ENCODE results near the gene SLC48A1.
A peak's percentile ranks its signal among the peaks of the same experiment; 100 is the strongest.

Gene SLC48A1

GRCh38 chr12:47758834-47759690, 14.0 kb upstream of the SLC48A1 start, which contains the start of gene RAPGEF3:
Gene RAPGEF3, minus strand, starts transcription at chr12:47758880. Its CDS starts 324 bp downstream, at chr12:47758556.
- peak; percentile 73 for DNase-seq

- no peak for DNase-seq
Observed at GRCh38 chr12:47762850-47763465, 10.1 kb upstream of the SLC48A1 start.

GRCh38 chr12:47763481-47764346, 9.3 kb upstream of the SLC48A1 start:
- DNase-seq: no peak

DNA sequence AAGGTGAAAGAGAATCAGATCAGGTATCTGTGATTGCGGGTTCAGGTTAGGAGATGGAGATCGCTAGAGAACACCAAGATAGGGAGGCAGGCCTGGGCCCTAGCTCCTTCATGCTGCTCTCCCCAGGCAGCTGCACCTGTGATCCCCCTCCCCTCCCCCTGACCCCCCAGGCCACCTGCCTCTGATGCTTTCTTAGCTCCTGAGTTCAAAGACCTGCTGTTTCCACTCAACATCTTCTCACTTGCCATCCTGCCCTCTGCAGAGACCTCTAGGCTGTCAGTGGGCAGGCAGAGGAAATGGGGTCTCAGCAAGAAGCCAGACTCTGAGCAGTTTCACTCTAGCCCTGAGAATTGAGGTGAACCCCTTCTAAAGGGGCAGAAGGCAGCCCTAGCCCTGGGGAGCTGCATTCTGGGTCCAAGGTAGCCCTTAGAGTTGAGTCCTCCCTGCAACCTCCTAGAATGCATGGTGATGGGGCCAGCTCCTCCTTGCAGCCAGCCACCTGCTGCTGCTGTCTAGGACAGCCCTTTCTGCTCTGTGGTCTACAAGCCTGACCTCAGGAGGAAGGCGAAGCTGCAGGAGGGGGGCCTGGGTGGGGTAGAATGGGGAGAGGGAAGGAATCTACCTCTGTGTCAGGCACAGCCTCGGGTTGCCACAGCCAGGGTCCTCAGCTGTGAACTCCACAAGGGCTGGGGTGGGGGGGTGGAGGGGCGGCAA, 6.4 kb upstream of the SLC48A1 start:
- DNase-seq: no peak

- peak; percentile 81 for DNase-seq
Observed at GRCh38 chr12:47767216-47767724, 5.8 kb upstream of the SLC48A1 start.

DNA sequence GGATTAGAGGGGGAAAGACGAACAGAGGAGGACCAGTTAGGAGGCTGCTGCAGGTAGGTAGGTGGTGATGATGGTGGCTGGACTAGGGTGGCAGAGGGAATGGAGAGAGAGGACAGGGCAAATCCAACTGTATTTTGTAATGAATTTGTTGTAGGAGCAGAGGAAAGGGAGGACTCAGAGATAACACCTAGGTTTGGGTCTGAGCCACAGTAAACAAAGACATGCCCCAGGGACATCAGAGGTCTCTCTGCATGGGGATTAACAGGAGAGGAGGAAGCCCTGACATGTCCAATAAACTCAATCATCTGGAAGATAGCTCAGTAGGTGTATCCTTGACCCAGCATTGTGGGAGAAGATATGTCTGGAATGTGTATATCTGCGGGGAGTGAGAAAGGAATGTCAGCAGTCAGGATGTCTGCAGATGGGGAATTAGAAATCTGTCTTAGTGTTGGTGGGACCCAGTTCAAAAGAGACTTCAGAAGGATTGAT, 4.7 kb upstream of the SLC48A1 start:
- DNase-seq: no peak

- DNase-seq: no peak
Observed at GRCh38 chr12:47769234-47770085, 3.6 kb upstream of the SLC48A1 start.

DNA sequence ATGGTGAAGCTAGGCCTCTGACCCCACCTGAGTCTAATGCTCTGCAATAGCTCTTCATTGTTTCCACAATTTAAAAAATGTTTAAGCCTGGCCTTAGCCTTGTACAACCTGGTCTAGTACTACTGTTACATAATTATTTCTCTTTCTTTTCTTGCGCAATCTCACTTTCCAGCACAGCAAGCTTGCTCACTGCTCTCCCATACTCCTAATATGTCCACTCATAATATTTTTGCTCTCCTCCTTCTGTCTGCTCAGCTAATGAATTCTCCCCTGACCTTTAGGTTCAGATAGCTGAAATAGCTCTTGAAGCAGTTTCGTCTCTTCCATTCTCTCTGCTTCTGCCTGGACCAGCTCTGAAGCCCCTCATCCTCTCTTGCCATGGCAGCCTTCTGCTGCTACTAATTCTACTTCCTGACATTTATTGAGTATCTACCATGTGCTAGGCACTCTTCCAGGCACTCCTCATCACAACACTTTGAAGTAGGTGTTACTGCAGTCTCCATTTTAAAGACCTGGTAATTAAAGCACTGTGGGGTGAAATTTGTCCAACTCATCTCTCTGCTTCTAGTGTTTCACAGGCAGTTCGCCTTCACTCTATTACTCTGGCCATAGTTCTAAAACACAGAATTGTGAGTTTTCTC, 2.8 kb upstream of the SLC48A1 start:
- DNase-seq: no peak

DNA sequence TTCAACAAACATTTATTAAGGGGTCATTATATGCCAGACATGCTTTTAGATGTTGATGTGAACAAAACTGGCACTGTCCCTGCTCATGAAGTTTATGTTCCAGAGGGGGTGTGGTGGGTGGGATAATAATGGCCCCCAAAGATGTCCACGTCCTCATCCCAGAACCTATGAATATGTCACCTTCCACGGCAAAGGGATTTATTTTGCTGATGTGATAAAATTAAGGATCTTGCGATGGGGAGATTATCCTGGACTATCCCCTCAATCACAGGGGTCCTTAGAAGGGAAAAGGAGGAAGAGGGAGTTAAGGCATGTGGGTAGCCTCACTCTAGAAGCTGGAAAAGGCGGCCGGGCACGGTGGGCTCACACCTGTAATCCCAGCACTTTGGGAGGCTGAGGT, 1.7 kb upstream of the SLC48A1 start:
- no peak for DNase-seq

- no peak for DNase-seq
Observed at GRCh38 chr12:47772094-47772660, 861 bp upstream of the SLC48A1 start.

- no peak for DNase-seq
Observed at GRCh38 chr12:47772738-47773061, 338 bp upstream of the SLC48A1 start.

DNA sequence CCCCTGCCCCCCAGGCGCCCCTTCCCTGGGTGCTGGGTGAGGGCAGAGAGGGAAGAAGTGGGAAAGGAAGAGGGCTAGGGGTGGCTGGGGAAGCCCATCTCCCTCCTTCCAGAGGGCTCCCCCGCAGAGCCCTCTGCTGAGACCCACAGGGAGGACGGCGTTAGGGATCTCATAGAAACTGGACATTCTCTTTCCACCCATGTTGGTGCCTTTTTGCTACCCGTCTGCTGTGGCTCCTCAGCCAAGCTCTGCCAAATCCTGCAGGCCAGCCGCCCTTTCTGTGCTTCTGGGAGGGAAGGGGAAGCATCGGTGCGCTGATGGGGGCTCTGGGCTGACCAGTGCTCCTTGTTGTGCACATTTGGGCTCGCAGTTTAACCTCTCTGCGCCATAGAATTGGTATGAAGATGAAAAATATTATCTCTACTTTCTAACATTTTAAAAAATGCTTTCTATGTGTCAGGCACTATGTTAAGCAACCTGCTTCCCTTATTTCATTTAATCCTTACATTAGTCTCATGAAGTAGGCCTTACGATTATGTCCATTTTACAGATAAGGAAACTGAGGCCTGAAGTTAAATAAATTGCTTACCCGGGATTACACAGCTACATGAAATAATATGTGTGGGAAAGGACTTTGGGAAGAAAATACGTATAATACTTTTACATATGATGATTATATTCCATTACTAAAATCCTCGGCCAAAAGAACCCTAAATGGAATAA, 981 bp downstream of the SLC48A1 start:
- DNase-seq: no peak

GRCh38 chr12:47774663-47775062, 1.6 kb downstream of the SLC48A1 start:
- DNase-seq: no peak

DNA sequence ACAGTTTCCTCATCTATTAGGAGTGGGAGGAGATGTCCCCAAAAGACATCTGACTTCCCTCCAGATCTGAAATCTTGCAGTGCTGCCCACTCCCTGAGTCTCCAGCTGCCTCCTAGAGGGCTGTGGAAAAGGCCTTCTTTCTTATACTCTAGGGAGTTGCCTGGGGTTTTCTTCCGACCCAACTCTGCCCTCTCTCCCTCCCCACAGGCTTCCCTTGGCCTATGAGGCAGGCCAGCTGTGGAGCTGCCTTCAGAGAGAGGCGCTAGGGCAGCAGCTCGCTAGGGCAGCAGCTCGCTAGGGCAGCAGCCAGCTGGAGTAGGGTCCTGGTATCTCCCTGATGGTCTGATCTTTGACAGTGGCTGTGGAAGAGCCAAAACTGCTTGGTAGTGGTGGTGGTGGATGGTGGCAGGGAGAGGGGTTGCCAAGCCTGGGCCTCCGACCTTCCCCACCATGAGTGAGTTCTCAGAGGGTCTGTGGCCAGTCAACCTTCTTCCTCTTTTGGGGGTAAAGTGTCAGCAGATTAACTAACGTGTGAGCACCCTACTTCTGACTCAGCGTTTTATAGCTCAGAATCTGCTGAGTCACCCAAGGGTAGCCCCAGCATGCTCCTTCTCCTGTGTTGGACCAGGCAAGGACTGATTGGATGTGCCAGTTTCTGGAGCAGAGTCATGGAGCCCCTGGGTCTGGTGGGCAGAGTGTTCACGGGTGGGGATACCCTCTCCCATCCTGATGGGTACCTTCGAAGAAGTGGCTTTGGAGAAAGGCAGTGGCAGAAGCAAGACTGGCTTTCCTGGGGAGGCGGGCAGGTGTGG, 2.3 kb downstream of the SLC48A1 start:
- no peak for DNase-seq

DNA sequence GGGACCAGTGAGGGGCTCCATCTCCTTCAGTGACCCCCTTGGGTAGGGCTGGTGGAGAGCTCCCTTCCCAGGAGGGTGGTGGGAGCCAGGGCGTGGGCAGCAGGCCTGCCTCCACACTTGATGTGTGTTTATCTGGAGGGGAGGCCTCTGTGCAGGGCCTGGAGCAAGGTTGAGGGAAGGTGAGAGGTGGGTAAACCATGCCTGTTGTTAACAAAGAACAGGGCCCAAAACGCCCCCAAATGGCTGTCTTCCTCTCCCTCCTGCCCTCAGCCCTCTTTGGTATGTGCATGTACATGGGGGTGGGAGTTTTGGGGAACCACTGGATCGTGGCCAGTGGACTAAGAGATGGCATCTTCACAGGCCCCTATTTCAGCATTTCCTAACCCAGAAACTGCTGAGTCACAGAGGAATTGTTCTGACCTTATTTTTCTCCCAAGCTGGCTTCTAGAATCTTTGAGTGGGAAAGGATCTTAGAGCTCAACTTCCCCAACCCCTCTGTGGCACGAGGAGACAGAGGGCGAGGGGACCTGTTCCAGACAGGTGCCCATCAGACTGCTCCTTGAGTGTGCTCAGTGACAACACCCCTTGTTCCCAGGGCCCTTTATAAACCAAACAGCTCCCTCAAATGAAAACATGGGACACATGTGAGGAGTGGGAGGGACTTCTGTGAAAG, 3.6 kb downstream of the SLC48A1 start:
- DNase-seq: no peak

DNA sequence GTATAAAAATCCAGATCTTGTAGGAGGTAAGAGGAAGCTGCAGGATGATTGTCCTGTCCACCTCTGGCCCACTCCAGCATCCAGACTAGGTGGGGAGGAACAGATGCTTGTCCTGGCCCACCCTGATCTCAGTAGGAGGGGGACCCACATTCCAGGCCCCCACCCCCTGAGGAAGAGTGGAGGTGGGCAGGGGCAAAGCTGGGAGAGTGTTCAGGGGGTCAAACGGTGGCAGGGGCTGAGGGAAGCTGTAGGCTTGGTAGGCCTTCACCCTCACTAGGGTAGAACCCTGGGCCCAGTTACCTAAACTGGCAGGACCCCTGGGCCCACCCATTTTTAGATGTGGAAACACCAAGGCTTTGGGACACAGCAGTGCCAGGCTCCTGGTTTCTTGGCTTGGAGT, 4.1 kb downstream of the SLC48A1 start:
- no peak for DNase-seq

GRCh38 chr12:47777741-47778558, 4.9 kb downstream of the SLC48A1 start:
- DNase-seq: no peak
